Keratinocyte (primary cell): ENCODE data around the gene CYP4V2. TPM values are rescaled to one million over a fixed set of nuclear protein-coding genes. Genes with fewer than 3 reads are reported as not detected.

Experiments used
- DNase-seq: peaks from one replicate; pipeline ENCODE4 v3.0.0-alpha.2; 2011; ENCODE audit warnings: low read depth, missing footprints, low spot score
- FAIRE-seq: peaks from 2 replicates; lab custom pipeline; 2011; peaks lifted over from hg19 to GRCh38; lab: Jason Lieb, UNC
- H2AFZ ChIP-seq: 2 replicates; pipeline ENCODE4 v1.6.0; 2012; ENCODE audit warnings: low read length, control low read depth, inconsistent platforms; ENCODE audit not compliant: control insufficient read depth
- H3K27ac ChIP-seq: 2 replicates; pipeline ENCODE4 v1.5.1; 2011; ENCODE audit warnings: low read length; ENCODE audit not compliant: control insufficient read depth, insufficient read depth
- H3K27me3 ChIP-seq: 3 replicates; pipeline ENCODE4 v1.6.0; 2011; ENCODE audit warnings: low read length; ENCODE audit not compliant: control insufficient read depth, insufficient read depth; ENCODE audit errors: extremely low read depth
- H3K36me3 ChIP-seq, 2 experiments: 2 replicates in 1 of 2; 3 replicates in 1 of 2; pipeline ENCODE4 v1.5.1; 2011; ENCODE audit warnings: low read length in 2 of 2, mild to moderate bottlenecking in 1 of 2; ENCODE audit not compliant: control insufficient read depth in 2 of 2, insufficient read depth in 2 of 2; ENCODE audit errors: extremely low read depth in 1 of 2
- H3K4me1 ChIP-seq: 3 replicates; pipeline ENCODE4 v1.5.1; 2011; ENCODE audit warnings: low read length; ENCODE audit not compliant: control insufficient read depth, insufficient read depth; ENCODE audit errors: extremely low read depth
- H3K4me2 ChIP-seq: 3 replicates; pipeline ENCODE4 v1.6.0; 2011; ENCODE audit warnings: low read depth, low read length; ENCODE audit not compliant: control insufficient read depth, insufficient read depth; ENCODE audit errors: extremely low read depth
- H3K4me3 ChIP-seq, 3 experiments: fragments of 200-600 bp in 1 of 3; sonication (generic) in 1 of 3; 2 replicates in 2 of 3; 3 replicates in 1 of 3; pipeline ENCODE4 v1.5.1; 2011 to 2016; ENCODE audit warnings: low read length in 3 of 3, mild to moderate bottlenecking in 3 of 3, control low read depth in 2 of 3, inconsistent platforms in 1 of 3, low read depth in 1 of 3, mixed read lengths in 1 of 3, mixed run types in 1 of 3, moderate library complexity in 1 of 3; ENCODE audit not compliant: control insufficient read depth in 2 of 3, insufficient read depth in 2 of 3; ENCODE audit errors: extremely low read depth in 1 of 3
- H3K79me2 ChIP-seq: 2 replicates; pipeline ENCODE4 v1.6.0; 2012; ENCODE audit warnings: low read length; ENCODE audit not compliant: control insufficient read depth, insufficient read depth
- H3K9ac ChIP-seq: 3 replicates; pipeline ENCODE4 v1.6.0; 2011; ENCODE audit warnings: low read length; ENCODE audit not compliant: control insufficient read depth, insufficient read depth; ENCODE audit errors: extremely low read depth
- H3K9me1 ChIP-seq: 3 replicates; pipeline ENCODE4 v1.6.0; 2011; ENCODE audit warnings: low read length; ENCODE audit not compliant: control insufficient read depth, insufficient read depth; ENCODE audit errors: extremely low read depth
- H3K9me3 ChIP-seq: 2 replicates; pipeline ENCODE4 v1.5.1; 2012; ENCODE audit warnings: low read depth, low read length; ENCODE audit not compliant: control insufficient read depth
- H4K20me1 ChIP-seq: 3 replicates; pipeline ENCODE4 v1.6.0; 2011; ENCODE audit warnings: low read length; ENCODE audit not compliant: control insufficient read depth, insufficient read depth; ENCODE audit errors: extremely low read depth
- EZH2 ChIP-seq: IDR thresholded peaks from one replicate; pipeline ENCODE4 v1.6.1; 2012; ENCODE audit warnings: inconsistent platforms, mild to moderate bottlenecking, low read length, moderate library complexity
- dilution Hi-C: fragments of 300-500 bp; cut with MboI; formaldehyde crosslinking; loops from one replicate; pipeline ENCODE4 v1.7.0; 2020; ENCODE audit warnings: low sequenced_read_pairs; ENCODE audit not compliant: extremely low pct_ligation_motif_present
- polyA plus RNA-seq, 5 experiments: library from polyadenylated mRNA; depleted of rRNA in 3 of 5; stranded (reverse) in 3 of 5; stranded (forward) in 1 of 5; unstranded in 1 of 5; fragments of >200 nt; gene quantifications; 1 replicate in 1 of 5; 2 replicates in 3 of 5; 3 replicates in 1 of 5; pipeline versions ENCODE4 v1.2.1 to v1.2.3, GENCODE V29; 2011 to 2012; ENCODE audit warnings: missing spikeins in 2 of 5, low read depth in 1 of 5, low replicate concordance in 1 of 5
- TF ChIP-seq, protein P1 (sequence below), 3 experiments: IDR thresholded peaks in 1 of 3; conservative IDR thresholded peaks in 1 of 3; optimal IDR thresholded peaks in 1 of 3; 2 replicates in 2 of 3; 3 replicates in 1 of 3; pipeline versions ENCODE3 to v1.5.1; 2011; ENCODE audit warnings: low read length in 3 of 3, mild to moderate bottlenecking in 3 of 3, moderate library complexity in 2 of 3, control low read depth in 1 of 3, inconsistent platforms in 1 of 3; ENCODE audit not compliant: insufficient read depth in 2 of 3; ENCODE audit errors: extremely low read depth in 1 of 3

The CYP4V2 gene
- polyA plus RNA-seq, 1 donor (not counting 4 experiments of a cell fraction or from before 2014, with no cell fraction given), result 8.8 TPM

DNA sequence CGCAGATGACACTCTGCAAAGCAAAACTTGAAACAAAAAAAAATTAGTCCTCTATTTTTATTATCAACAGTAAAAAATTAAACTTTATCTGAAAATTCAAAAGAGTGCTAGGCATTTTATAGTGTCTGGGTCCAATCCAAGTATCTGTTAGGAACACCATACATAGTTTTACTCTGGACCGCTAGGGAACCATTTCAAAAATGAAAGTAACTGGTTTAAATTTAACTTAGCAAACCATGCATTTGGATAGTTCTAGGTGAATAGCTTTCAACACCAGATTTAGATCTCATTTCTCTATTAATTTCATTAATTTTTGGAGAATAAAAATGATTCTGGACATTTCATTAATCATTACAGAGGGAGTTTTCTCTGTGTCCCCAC lies 37.1 kb downstream of the CYP4V2 start:
- H3K9me3 ChIP-seq, result no peaks in the 10 kb centered on the region
- H3K27me3 ChIP-seq, result no peaks in the 10 kb centered on the region
- dilution Hi-C loops, result no loop called here
- FAIRE-seq (no peak), DNase-seq (no peak)
- no peak overlapping the region for H3K4me3 ChIP-seq
- H3K4me1 ChIP-seq, result no peaks in the 10 kb centered on the region
- H3K79me2 ChIP-seq, result no peaks in the 10 kb centered on the region
- H4K20me1 ChIP-seq, result no peaks in the 10 kb centered on the region
- H2AFZ ChIP-seq, result no peak overlapping the region
- H3K9me1 ChIP-seq, result no peaks in the 10 kb centered on the region
- H3K27ac ChIP-seq, result no peak overlapping the region
- H3K9ac ChIP-seq, result no peak overlapping the region
- H3K4me2 ChIP-seq, result no peak overlapping the region
- no peaks in the 10 kb centered on the region for H3K36me3 ChIP-seq
- TF ChIP-seq, protein P1, sequence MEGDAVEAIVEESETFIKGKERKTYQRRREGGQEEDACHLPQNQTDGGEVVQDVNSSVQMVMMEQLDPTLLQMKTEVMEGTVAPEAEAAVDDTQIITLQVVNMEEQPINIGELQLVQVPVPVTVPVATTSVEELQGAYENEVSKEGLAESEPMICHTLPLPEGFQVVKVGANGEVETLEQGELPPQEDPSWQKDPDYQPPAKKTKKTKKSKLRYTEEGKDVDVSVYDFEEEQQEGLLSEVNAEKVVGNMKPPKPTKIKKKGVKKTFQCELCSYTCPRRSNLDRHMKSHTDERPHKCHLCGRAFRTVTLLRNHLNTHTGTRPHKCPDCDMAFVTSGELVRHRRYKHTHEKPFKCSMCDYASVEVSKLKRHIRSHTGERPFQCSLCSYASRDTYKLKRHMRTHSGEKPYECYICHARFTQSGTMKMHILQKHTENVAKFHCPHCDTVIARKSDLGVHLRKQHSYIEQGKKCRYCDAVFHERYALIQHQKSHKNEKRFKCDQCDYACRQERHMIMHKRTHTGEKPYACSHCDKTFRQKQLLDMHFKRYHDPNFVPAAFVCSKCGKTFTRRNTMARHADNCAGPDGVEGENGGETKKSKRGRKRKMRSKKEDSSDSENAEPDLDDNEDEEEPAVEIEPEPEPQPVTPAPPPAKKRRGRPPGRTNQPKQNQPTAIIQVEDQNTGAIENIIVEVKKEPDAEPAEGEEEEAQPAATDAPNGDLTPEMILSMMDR (optimal IDR thresholded peaks at IDR 0.05 in 1 of 3, IDR thresholded peaks at IDR 0.05 in 1 of 3, conservative IDR thresholded peaks at IDR 0.05 in 1 of 3; ENCODE audit: extremely low read depth in 1 of 3, insufficient read depth in 2 of 3, low read length in 3 of 3), result no peak
- no peak for TF ChIP-seq EZH2

DNA sequence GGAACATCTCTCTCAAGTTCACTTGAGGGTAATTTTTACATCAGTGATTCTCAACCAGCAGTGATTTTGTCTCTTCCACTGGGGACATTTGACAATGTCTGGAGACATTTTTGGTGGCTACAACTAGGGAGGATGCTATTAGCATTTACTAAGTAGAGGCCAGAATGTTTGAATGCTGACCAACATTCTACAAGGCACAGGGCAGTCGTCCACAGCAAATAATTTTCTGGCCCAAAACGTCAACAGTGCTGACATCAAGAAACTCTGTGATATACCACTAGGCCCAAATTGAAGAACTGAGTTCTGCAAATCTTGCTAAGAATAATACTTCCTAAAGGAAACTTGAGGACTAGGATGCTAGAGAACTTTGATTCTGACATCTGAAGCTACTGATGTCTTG lies 43.0 kb downstream of the CYP4V2 start:
- no peaks in the 10 kb centered on the region for H3K36me3 ChIP-seq
- no peaks in the 10 kb centered on the region for H3K9me3 ChIP-seq
- no peak for TF ChIP-seq EZH2
- TF ChIP-seq, protein P1 (optimal IDR thresholded peaks at IDR 0.05 in 1 of 3, IDR thresholded peaks at IDR 0.05 in 1 of 3, conservative IDR thresholded peaks at IDR 0.05 in 1 of 3; ENCODE audit: extremely low read depth in 1 of 3, insufficient read depth in 2 of 3, low read length in 3 of 3), result no peak
- H3K9me1 ChIP-seq, result no peaks in the 10 kb centered on the region
- H3K4me2 ChIP-seq, result no peak overlapping the region
- no peak overlapping the region for H2AFZ ChIP-seq
- no peak overlapping the region for H3K4me3 ChIP-seq
- dilution Hi-C loops, result no loop called here
- DNase-seq (no peak), FAIRE-seq (no peak)
- H3K27ac ChIP-seq, result no peak overlapping the region
- no peaks in the 10 kb centered on the region for H3K4me1 ChIP-seq
- no peaks in the 10 kb centered on the region for H3K79me2 ChIP-seq
- no peak overlapping the region for H3K9ac ChIP-seq
- H3K27me3 ChIP-seq, result no peaks in the 10 kb centered on the region
- no peaks in the 10 kb centered on the region for H4K20me1 ChIP-seq
